Smooth muscle cell (in vitro differentiated cells): ENCODE results near the gene ZNF804A. TPM values are rescaled to one million over a fixed set of nuclear protein-coding genes. Genes with fewer than 3 reads are reported as not detected.

Source experiments
- DNase-seq: peaks from one replicate; lab custom pipeline; 2025; ENCODE audit not compliant: unreplicated experiment; lab: John Stamatoyannopoulos, UW
- H2AFZ ChIP-seq: fragments of 200-600 bp; sonication (generic); 2 replicates; pipeline ENCODE4 v1.6.0; 2016; ENCODE audit warnings: antibody characterized with exemption, low read depth, mild to moderate bottlenecking
- H3F3A ChIP-seq: fragments of 200-600 bp; sonication (generic); 2 replicates; pipeline ENCODE4 v1.6.0; 2017; ENCODE audit warnings: antibody characterized with exemption, low read depth
- H3K27ac ChIP-seq: fragments of 200-600 bp; sonication (generic); 2 replicates; pipeline ENCODE4 v1.5.1; 2016; ENCODE audit warnings: low read depth, mild to moderate bottlenecking
- H3K27me3 ChIP-seq: fragments of 200-600 bp; sonication (generic); 2 replicates; pipeline ENCODE4 v1.6.1; 2016; ENCODE audit warnings: low read depth, mild to moderate bottlenecking
- H3K36me3 ChIP-seq: fragments of 200-600 bp; sonication (generic); 2 replicates; pipeline ENCODE4 v1.5.1; 2016; ENCODE audit warnings: low read depth
- H3K4me1 ChIP-seq: fragments of 200-600 bp; sonication (generic); 2 replicates; pipeline ENCODE4 v1.5.1; 2016; ENCODE audit warnings: low read depth
- H3K4me2 ChIP-seq: fragments of 200-600 bp; sonication (generic); 2 replicates; pipeline ENCODE4 v1.6.0; 2016; ENCODE audit warnings: mild to moderate bottlenecking
- H3K4me3 ChIP-seq: fragments of 200-600 bp; sonication (generic); 2 replicates; pipeline ENCODE4 v1.5.1; 2016; ENCODE audit warnings: mild to moderate bottlenecking
- H3K79me2 ChIP-seq: fragments of 200-600 bp; sonication (generic); 2 replicates; pipeline ENCODE4 v1.6.0; 2016; ENCODE audit warnings: low read depth, mild to moderate bottlenecking
- H3K9ac ChIP-seq: fragments of 200-600 bp; sonication (generic); 2 replicates; pipeline ENCODE4 v1.6.0; 2016; ENCODE audit warnings: low read depth
- H3K9me3 ChIP-seq: fragments of 200-600 bp; sonication (generic); replicated peaks from 2 replicates; pipeline ENCODE4 v1.5.1; 2016; ENCODE audit warnings: low read depth
- H4K20me1 ChIP-seq: fragments of 200-600 bp; sonication (generic); 2 replicates; pipeline ENCODE4 v1.6.0; 2016; ENCODE audit warnings: low read depth
- CTCF ChIP-seq: fragments of 200-600 bp; sonication (generic); IDR thresholded peaks from 2 replicates; pipeline ENCODE4 v1.5.1; 2017; ENCODE audit warnings: borderline replicate concordance, mild to moderate bottlenecking, antibody characterized with exemption; ENCODE audit not compliant: insufficient read depth, poor library complexity, severe bottlenecking
- WGBS: methylation state at CpG from one replicate; pipeline ENCODE4 v1.1.7; 2016; ENCODE audit warnings: low lambda C conversion rate; 5-methylcytosine and 5-hydroxymethylcytosine counted together
- polyA plus RNA-seq: library from polyadenylated mRNA; unstranded; fragments of >200 nt; fragmentation: Nextera tagmentation; extraction: Ambion mirVana; gene quantifications from 2 replicates; pipeline ENCODE4 v1.2.1, GENCODE V29; 2016
- total RNA-seq: library from RNA; depleted of rRNA; stranded (reverse); fragments of >200 nt; gene quantifications from 2 replicates; pipeline ENCODE4 v1.2.3, GENCODE V29; 2014

ZNF804A gene
- 1.3 and 2.9 TPM in 2 replicates for total RNA-seq
- 0.64 and 1.0 TPM in 2 replicates for polyA plus RNA-seq

- Histone ChIP-seq H3K4me3 (peak within 1 kb of the TSS; percentile 83), H3K4me2 (peak within 1 kb of the TSS; percentile 94), H3K27ac (peak within 1 kb of the TSS; percentile 72), H3K79me2 (peaks cover 21% of the 10 kb centered on the region), H3K27me3 (peaks cover 5% of the 10 kb centered on the region), H3K36me3 (no peaks in the 10 kb centered on the region), H4K20me1 (no peaks in the 10 kb centered on the region), H3K4me1 (peaks cover 7% of the 10 kb centered on the region), H3K9me3 (no peaks in the 10 kb centered on the region), H2AFZ (peak within 1 kb of the TSS; percentile 94), H3F3A (no peaks in the 10 kb centered on the region), H3K9ac (peak within 1 kb of the TSS; percentile 52)
- peak; percentile 58 for DNase-seq
- no peak for TF ChIP-seq CTCF
- 1% methylated on average over 59 of the region's 88 CpGs for WGBS
Measured at GRCh38 chr2:184598316-184599053, at the start of gene ZNF804A. Gene ZNF804A, plus strand, starts transcription at chr2:184598529. Its CDS starts 431 bp downstream, at chr2:184598960.

- Histone ChIP-seq H2AFZ (no peak overlapping the region), H4K20me1 (no peaks in the 10 kb centered on the region), H3K27me3 (no peaks in the 10 kb centered on the region), H3K79me2 (no peaks in the 10 kb centered on the region), H3K9me3 (no peaks in the 10 kb centered on the region), H3K9ac (no peak overlapping the region), H3K27ac (no peak overlapping the region), H3F3A (no peaks in the 10 kb centered on the region), H3K4me1 (no peaks in the 10 kb centered on the region), H3K36me3 (no peaks in the 10 kb centered on the region), H3K4me3 (no peak overlapping the region), H3K4me2 (no peak overlapping the region)
- no peak for DNase-seq
- WGBS, result 88% methylated on average over 2 of the region's 2 CpGs
- no peak for TF ChIP-seq CTCF
Measured at GRCh38 chr2:184549153-184549552, 49.2 kb upstream of the ZNF804A start.

- 94% methylated on average over 1 of the region's 1 CpG for WGBS
- Histone ChIP-seq H3K27ac (no peak overlapping the region), H4K20me1 (no peaks in the 10 kb centered on the region), H2AFZ (no peak overlapping the region), H3K9ac (no peak overlapping the region), H3K36me3 (no peaks in the 10 kb centered on the region), H3K27me3 (no peaks in the 10 kb centered on the region), H3K9me3 (no peaks in the 10 kb centered on the region), H3F3A (no peaks in the 10 kb centered on the region), H3K79me2 (no peaks in the 10 kb centered on the region), H3K4me1 (no peaks in the 10 kb centered on the region), H3K4me3 (no peak overlapping the region), H3K4me2 (no peak overlapping the region)
- DNase-seq, result no peak
- TF ChIP-seq CTCF, result no peak
Measured at GRCh38 chr2:184551626-184552025, 46.7 kb upstream of the ZNF804A start.

GRCh38 chr2:184554736-184555135 is 43.6 kb upstream of the ZNF804A start:
- Histone ChIP-seq H3K4me3 (no peak overlapping the region), H3K9ac (no peak overlapping the region), H3K9me3 (no peaks in the 10 kb centered on the region), H2AFZ (no peak overlapping the region), H3F3A (no peaks in the 10 kb centered on the region), H3K27ac (no peak overlapping the region), H3K27me3 (no peaks in the 10 kb centered on the region), H3K36me3 (no peaks in the 10 kb centered on the region), H4K20me1 (no peaks in the 10 kb centered on the region), H3K4me1 (no peaks in the 10 kb centered on the region), H3K4me2 (no peak overlapping the region), H3K79me2 (no peaks in the 10 kb centered on the region)
- no peak for TF ChIP-seq CTCF
- no peak for DNase-seq
